Choroid plexus epithelial cell (primary cell): ENCODE data around the gene HLA-G.

ENCODE experiments used
- DNase-seq: peaks from one replicate; pipeline ENCODE4 v3.0.0-alpha.2; 2010; ENCODE audit warnings: low read depth
- H3K4me3 ChIP-seq: 2 replicates; pipeline ENCODE4 v1.5.1; 2011; ENCODE audit warnings: low read depth, mild to moderate bottlenecking, control low read depth, low read length, moderate library complexity
- CTCF ChIP-seq: conservative IDR thresholded peaks from 2 replicates; pipeline ENCODE4 v1.5.1; 2011; ENCODE audit warnings: low read depth, mild to moderate bottlenecking, control low read depth, inconsistent platforms, low read length, moderate library complexity

The HLA-G gene

GRCh38 chr6:29793036-29793356 lies 34.6 kb upstream of the HLA-G start:
- no peak overlapping the region for H3K4me3 ChIP-seq
- TF ChIP-seq CTCF: no peak
- no peak for DNase-seq

DNA sequence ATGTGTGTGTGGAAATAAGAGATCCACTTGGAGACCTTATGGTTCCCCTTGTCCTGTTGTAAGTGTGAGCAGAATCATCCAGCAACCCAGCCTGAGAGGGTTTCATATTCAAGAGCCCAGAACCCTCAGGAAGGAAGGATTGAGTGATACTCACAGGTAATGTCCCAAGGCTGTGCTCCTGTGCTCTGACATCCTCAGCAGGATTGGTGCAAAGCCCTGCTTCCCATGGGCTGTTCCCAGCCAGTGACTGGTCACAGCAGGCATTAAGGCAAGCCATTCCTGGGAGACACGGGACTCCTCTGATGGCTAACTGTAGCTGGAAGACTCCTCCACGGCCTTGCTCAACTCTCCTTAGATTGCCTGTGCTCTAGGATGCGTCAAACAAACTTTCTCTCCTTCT lies 33.8 kb upstream of the HLA-G start:
- DNase-seq: no peak
- TF ChIP-seq CTCF: no peak
- H3K4me3 ChIP-seq: no peak overlapping the region

DNA sequence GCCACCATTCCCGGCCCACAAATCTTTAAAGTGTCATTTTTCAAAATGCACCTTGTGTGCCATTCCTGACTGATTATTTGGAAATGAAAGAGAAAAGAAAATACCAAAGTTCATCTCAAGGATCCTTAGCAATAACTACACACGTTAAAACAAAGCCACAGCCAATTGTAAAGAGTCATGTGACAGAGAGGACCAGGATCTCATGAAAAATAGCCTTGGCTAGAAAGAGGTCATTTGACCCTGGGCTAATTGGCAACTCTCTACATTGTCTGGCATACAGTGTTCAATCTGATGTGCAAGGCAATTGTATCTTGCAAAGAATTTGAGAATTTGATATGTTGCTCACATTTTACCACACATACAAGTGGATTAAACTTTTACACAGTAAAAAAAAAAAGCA lies 31.6 kb upstream of the HLA-G start:
- no peak for TF ChIP-seq CTCF
- H3K4me3 ChIP-seq: no peak overlapping the region
- no peak for DNase-seq

DNA sequence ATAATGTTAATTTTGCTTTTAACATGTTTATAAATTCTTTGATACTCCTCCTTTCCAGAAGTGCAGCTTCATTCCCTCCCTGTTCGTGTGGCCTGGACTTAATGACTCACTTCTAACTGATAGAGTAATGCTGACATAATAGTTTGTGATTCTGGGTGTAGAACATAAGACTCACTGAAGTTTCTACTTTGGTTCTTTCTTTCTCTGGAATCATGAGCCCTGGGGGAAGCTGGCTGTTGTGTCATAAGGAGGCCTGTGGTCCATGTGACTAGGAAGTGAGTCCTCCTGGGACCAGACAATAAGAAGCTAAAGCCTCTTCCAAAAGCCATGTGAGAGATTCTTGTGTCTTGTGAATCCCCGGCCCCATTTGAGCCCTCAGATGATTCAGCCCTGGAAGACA lies 30.5 kb upstream of the HLA-G start:
- no peak for TF ChIP-seq CTCF
- no peak overlapping the region for H3K4me3 ChIP-seq
- DNase-seq: peak; percentile 23

DNA sequence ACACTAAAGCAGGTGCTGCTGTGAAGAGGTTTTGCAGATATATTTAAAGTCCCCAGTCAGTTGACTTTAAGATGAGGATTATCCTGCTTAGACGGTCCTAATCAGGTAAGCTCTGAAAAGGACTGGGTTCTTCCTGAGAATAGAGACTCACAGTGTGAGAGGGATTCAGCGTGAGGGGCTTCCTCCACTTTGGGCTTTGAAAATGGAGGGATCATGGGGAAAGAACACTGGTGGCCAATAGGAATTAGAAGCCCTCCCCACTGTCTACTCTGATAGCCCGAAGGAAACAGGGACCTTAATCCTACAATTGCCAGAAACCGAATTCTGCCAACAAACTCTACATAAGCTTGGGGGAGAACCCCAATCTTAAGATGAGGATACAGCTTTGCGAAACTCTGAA lies 29.7 kb upstream of the HLA-G start:
- TF ChIP-seq CTCF: no peak

GRCh38 chr6:29800254-29800653 lies 27.4 kb upstream of the HLA-G start:
- no peak for TF ChIP-seq CTCF
- DNase-seq: no peak
- H3K4me3 ChIP-seq: no peak overlapping the region

More for the DNA sequence above, 29.7 kb upstream of the HLA-G start:
- no peak for DNase-seq
- no peak overlapping the region for H3K4me3 ChIP-seq

GRCh38 chr6:29806387-29806786 lies 21.2 kb upstream of the HLA-G start:
- H3K4me3 ChIP-seq: no peak overlapping the region
- no peak for TF ChIP-seq CTCF
- DNase-seq: no peak
